ENCODE measurements around the gene SFXN3. TPM values are rescaled to one million over a fixed set of nuclear protein-coding genes. Genes with fewer than 3 reads are reported as not detected.

SFXN3 gene
- total RNA-seq, 2 experiments from 2014 or later, result 28.8 to 29.6 TPM

- CTCF ChIA-PET, result interaction anchor here (1.2 to 23.2 kb wide), 5 partner anchors 7 to 88 kb away, joined by 4 to 655 read pairs (median 58); partner anchors contain the start of gene KAZALD1
Observed at GRCh38 chr10:101053516-101053915, 22.5 kb downstream of the SFXN3 start.

GRCh38 chr10:101054351-101054750 is 23.3 kb downstream of the SFXN3 start:
- ATAC-seq (no peak), DNase-seq (no peak)
- Mint-ChIP-seq H3K27me3 (peaks cover 18% of the 10 kb centered on the region), H3K4me1 (ENCODE audit: low read depth) (peaks cover 6% of the 10 kb centered on the region), H3K9me3 (no peaks in the 10 kb centered on the region), H3K36me3 (ENCODE audit: low read depth) (peaks cover 3% of the 10 kb centered on the region), H3K27ac (no peak overlapping the region), H3K4me3 (no peak overlapping the region)
- ChIA-PET CTCF (interaction anchor here (2.8 to 23.2 kb wide), 4 partner anchors 7 to 87 kb away, joined by 10 to 655 read pairs (median 356); partner anchors contain the start of gene KAZALD1), POLR2A (no interaction called here)
- no peak for TF ChIP-seq CTCF (IDR thresholded peaks at IDR 0.05)
- intact Hi-C loops (cut with micrococcal nuclease), result no loop called here

More at GRCh38 chr10:101053516-101053915, 22.5 kb downstream of the SFXN3 start:
- peaks cover 26% of the 10 kb centered on the region for H3K27me3 Mint-ChIP-seq
- no peak overlapping the region for H3K27ac Mint-ChIP-seq
- POLR2A ChIA-PET, result no interaction called here
- H3K4me1 Mint-ChIP-seq (ENCODE audit: low read depth), result peaks cover 6% of the 10 kb centered on the region
- ATAC-seq, result no peak
- no peaks in the 10 kb centered on the region for H3K9me3 Mint-ChIP-seq
- no peak for DNase-seq
- H3K36me3 Mint-ChIP-seq (ENCODE audit: low read depth), result peaks cover 3% of the 10 kb centered on the region
- no peak for TF ChIP-seq CTCF (IDR thresholded peaks at IDR 0.05)
- intact Hi-C loops (cut with micrococcal nuclease), result no loop called here
- no peak overlapping the region for H3K4me3 Mint-ChIP-seq

GRCh38 chr10:101054876-101055275 is 23.8 kb downstream of the SFXN3 start:
- POLR2A ChIA-PET, result no interaction called here
- intact Hi-C loops (cut with micrococcal nuclease), result no loop called here

GRCh38 chr10:101055411-101055810 is 24.4 kb downstream of the SFXN3 start:
- ChIA-PET CTCF (interaction anchor here (0.9 to 23.2 kb wide), 8 partner anchors 5 to 86 kb away, joined by 3 to 655 read pairs (median 8); partner anchors contain the start of gene KAZALD1), POLR2A (no interaction called here)
- H3K27ac Mint-ChIP-seq, result no peak overlapping the region

More at GRCh38 chr10:101054876-101055275, 23.8 kb downstream of the SFXN3 start:
- no peak for DNase-seq
- Mint-ChIP-seq H3K36me3 (ENCODE audit: low read depth) (peaks cover 3% of the 10 kb centered on the region), H3K4me1 (ENCODE audit: low read depth) (peaks cover 11% of the 10 kb centered on the region), H3K4me3 (no peak overlapping the region), H3K27ac (no peak overlapping the region), H3K9me3 (no peaks in the 10 kb centered on the region), H3K27me3 (peaks cover 12% of the 10 kb centered on the region)
- CTCF ChIA-PET, result interaction anchor here (0.9 to 23.2 kb wide), 7 partner anchors 6 to 87 kb away, joined by 3 to 655 read pairs (median 10); partner anchors contain the start of gene KAZALD1
- ATAC-seq, result no peak
- no peak for TF ChIP-seq CTCF (IDR thresholded peaks at IDR 0.05)

More at GRCh38 chr10:101055411-101055810, 24.4 kb downstream of the SFXN3 start:
- ATAC-seq, result no peak
- intact Hi-C loops (cut with micrococcal nuclease), result no loop called here
- no peak for TF ChIP-seq CTCF (IDR thresholded peaks at IDR 0.05)
- no peaks in the 10 kb centered on the region for H3K9me3 Mint-ChIP-seq
- peaks cover 8% of the 10 kb centered on the region for H3K27me3 Mint-ChIP-seq
- DNase-seq, result no peak
- peaks cover 12% of the 10 kb centered on the region for H3K4me1 Mint-ChIP-seq (ENCODE audit: low read depth)
- no peak overlapping the region for H3K4me3 Mint-ChIP-seq
- H3K36me3 Mint-ChIP-seq (ENCODE audit: low read depth), result peaks cover 3% of the 10 kb centered on the region
